Mesodermal cell (in vitro differentiated cells): ENCODE measurements around the gene VWF.
A peak's percentile ranks its signal among the peaks of the same experiment; 100 is the strongest.
"Not testable (repeated sequence)": the region's sequence is repeated elsewhere in the genome, so short reads cannot be mapped to it uniquely, and the experiment has no call there.

Source experiments
- H3K27ac ChIP-seq: 2 replicates; pipeline ENCODE4 v1.7.0; 2013; ENCODE audit warnings: mild to moderate bottlenecking, low read depth, low read length, moderate library complexity; ENCODE audit not compliant: severe bottlenecking
- H3K36me3 ChIP-seq: 2 replicates; pipeline ENCODE4 v1.7.1; 2013; ENCODE audit warnings: mild to moderate bottlenecking, low read length, moderate library complexity; ENCODE audit not compliant: control insufficient read depth, insufficient read depth
- H3K4me1 ChIP-seq: one replicate; pipeline ENCODE4 v1.7.1; 2013; ENCODE audit warnings: mild to moderate bottlenecking, low read length; ENCODE audit not compliant: insufficient read depth, control insufficient read depth, poor library complexity, severe bottlenecking
- H3K4me3 ChIP-seq: 2 replicates; pipeline ENCODE4 v1.7.0; 2013; ENCODE audit warnings: low read length, control low read depth, mild to moderate bottlenecking; ENCODE audit not compliant: insufficient read depth, poor library complexity, severe bottlenecking; ENCODE audit errors: extremely low read depth
- H3K9me3 ChIP-seq: 2 replicates; pipeline ENCODE4 v1.7.1; 2013; ENCODE audit warnings: mild to moderate bottlenecking, low read length, moderate library complexity; ENCODE audit not compliant: control insufficient read depth
- WGBS, 2 experiments: methylation state at CpG; one replicate each; pipeline ENCODE4 v1.1.5; 2013; ENCODE audit warnings: missing lambda C conversion rate in 2 of 2; ENCODE audit not compliant: insufficient coverage in 2 of 2; 5-methylcytosine and 5-hydroxymethylcytosine counted together

Gene VWF

DNA sequence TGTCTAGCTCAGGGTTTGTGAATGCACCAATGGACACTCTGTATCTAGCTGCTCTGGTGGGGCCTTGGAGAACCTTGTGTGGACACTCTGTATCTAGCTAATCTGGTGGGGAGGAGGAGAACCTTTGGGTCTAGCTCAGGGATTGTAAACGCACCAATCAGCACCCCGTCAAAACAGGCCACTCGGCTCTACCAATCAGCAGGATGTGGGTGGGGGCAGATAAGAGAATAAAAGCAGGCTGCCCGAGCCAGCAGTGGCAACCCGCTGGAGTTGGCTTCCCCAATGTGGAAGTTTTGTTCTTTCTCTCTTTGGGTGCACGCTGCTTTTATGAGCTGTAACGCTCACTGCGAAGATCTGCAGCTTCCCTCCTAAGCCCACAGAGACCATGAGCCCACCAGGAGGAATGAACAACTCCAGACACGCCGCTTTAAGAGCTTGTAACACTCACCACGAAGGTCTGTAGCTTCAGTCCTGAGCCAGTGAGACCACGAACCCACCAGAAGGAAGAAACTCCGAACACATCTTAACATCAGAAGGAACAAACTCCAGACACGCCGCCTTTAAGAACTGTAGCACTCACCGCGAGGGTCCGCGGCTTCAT is 35.7 kb upstream of the VWF start:
- H3K27ac ChIP-seq, H3K36me3 ChIP-seq, H3K9me3 ChIP-seq, H3K4me3 ChIP-seq: not testable (repeated sequence)
- 94 to 95% methylated on average over 18 to 19 of the region's 19 CpGs for WGBS, 2 experiments
- peaks cover 28% of the 10 kb centered on the region for H3K4me1 ChIP-seq

DNA sequence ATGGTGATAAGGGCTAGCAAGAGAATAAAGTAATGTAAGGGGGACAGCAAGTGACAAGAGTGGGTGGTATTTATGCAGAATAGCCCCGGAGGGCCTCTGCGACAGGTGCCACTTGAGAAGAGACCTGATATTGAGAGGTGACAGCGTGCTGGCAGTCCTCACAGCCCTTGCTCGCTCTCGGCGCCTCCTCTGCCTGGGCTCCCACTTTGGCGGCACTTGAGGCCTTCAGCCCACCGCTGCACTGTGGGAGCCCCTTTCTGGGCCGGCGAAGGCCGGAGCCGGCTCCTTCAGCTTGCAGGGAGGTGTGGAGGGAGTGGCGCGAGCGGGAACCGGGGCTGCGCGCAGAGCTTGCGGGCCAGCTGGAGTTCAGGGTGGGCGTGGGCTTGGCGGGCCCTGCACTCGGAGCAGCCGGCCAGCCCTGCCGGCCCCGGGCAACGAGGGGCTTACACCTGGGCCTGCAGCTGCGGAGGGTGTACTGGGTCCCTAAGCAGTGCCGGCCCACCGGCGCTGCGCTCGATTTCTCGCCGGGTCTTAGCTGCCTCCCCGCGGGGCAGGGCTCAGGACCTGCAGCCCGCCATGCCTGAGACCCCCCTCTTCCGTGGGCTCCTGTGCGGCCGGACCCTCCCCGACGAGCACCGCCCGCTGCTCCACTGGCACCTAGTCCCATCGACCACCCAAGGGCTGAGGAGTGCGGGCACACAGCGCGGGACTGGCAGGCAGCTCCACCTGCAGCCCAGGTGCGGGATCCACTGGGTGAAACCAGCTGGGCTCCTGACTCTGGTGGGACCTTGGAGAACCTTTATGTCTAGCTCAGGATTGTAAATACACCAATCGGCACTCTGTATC is 34.9 kb upstream of the VWF start:
- not testable (repeated sequence) for H3K9me3 ChIP-seq, H3K36me3 ChIP-seq, H3K4me3 ChIP-seq
- Histone ChIP-seq H3K4me1 (peaks cover 28% of the 10 kb centered on the region), H3K27ac (peak overlapping the region; percentile 62)
- WGBS, 2 experiments = 95 to 97% methylated on average over 43 to 46 of the region's 50 CpGs

DNA sequence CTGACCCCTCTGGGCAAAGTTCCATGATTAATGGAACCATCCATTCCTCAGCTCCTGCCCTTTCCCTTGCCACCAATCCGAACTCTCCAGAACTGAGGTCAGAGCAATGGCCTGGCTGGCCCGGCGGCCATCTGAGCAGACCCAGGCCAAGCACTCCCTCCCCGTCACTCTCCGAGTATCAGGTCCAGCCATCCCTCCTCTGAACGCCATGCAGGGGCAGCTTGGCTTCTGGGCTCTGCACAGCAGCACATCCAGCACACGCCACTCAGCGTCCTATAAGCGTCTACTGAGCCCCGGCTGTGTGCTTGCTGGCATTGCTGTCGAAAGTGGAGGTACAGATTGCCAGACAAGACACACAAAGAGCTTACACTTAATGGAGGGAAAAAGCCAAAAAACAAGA is 34.3 kb upstream of the VWF start:
- H3K4me1 ChIP-seq = peaks cover 26% of the 10 kb centered on the region
- H3K9me3 ChIP-seq = no peaks in the 10 kb centered on the region
- peak overlapping the region; percentile 62 for H3K27ac ChIP-seq
- no peaks in the 10 kb centered on the region for H3K36me3 ChIP-seq
- 89 to 95% methylated on average over 9 to 11 of the region's 11 CpGs for WGBS, 2 experiments
- H3K4me3 ChIP-seq = no peak overlapping the region

DNA sequence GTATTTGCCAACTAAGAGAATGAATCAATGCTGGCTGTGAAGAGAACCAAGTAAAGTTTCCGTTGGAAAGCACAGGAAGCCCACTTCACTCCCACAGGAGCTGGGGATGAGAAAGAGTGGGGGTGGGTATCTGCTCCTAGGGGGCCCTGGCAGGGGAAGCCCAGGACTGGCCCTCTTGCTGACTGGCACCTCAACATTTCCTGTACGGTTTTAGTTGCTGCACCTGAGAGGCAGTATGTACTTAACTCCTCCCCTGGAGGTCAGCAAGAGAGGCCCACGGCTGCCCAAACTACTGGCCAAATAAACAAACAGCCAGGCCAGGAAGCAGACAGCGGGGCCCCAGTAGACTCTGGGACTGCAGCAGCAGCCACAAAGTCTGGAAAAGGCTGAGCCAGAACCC is 33.8 kb upstream of the VWF start:
- WGBS, 2 experiments = 61% methylated on average over 3 of the region's 4 CpGs
- peak overlapping the region; percentile 62 for H3K27ac ChIP-seq

DNA sequence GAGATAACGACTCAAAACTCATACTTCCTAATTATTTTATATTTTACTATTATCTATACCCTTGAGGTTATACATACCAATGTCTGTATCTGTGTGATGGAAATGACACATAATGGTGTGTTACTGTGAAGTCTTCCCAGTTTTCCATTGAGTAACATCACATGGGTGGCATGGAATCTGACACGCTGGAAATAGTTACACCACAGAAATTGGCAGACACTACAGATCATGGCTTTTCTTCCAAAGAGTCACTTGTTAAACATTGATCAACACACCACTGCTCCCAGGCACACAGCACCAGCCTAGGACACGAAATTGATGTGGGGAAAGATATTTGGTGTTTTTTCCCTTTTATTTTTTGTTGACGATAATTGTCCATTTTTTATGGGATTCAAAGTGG is 33.0 kb upstream of the VWF start:
- WGBS, 2 experiments = 100% methylated on average over 1 of the region's 4 CpGs
- no peak overlapping the region for H3K4me3 ChIP-seq
- no peaks in the 10 kb centered on the region for H3K36me3 ChIP-seq
- H3K4me1 ChIP-seq = peaks cover 26% of the 10 kb centered on the region
- H3K27ac ChIP-seq = no peak overlapping the region
- H3K9me3 ChIP-seq = no peaks in the 10 kb centered on the region

More for the DNA sequence above, 33.8 kb upstream of the VWF start:
- Histone ChIP-seq H3K4me3 (no peak overlapping the region), H3K9me3 (no peaks in the 10 kb centered on the region), H3K36me3 (no peaks in the 10 kb centered on the region), H3K4me1 (peaks cover 26% of the 10 kb centered on the region)

DNA sequence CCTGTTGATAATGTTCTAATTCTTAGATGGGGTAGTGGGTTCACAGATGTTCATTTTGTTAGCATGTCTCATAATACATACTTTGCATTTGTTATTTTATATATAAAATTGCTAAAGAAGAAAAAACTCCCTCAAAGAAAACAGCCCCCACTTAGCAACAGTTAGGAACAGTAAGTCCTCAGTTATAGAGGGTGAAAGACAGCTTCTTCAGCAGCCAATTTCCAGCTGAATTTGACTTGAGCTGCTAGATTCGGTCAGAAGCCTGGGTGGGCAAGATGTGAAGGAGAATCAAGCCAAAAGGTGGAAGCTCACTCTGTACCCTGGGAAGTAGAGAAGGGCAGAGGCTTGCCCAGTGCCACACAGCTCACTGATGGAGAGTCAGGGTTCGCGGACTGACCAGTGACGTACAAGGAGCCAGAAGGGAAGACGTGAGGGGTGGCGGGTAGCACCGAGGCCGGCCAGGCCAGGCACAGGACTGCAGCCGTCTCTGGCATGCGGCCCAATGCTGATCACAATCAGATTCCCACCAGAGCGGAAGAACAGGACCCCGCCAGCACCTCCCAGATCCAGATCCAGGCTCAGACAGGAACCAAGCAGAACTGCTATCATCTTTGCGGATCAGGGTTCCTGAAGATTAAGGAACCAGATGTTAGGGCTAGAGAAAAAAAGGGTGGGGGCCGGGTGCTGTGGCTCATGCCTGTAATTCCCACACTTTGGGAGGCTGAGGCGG is 30.4 kb upstream of the VWF start:
- H3K4me1 ChIP-seq = peaks cover 15% of the 10 kb centered on the region
- H3K27ac ChIP-seq = peak overlapping the region; percentile 49
- no peaks in the 10 kb centered on the region for H3K9me3 ChIP-seq
- WGBS, 2 experiments = 90 to 93% methylated on average over 14 to 15 of the region's 15 CpGs
- H3K36me3 ChIP-seq = no peaks in the 10 kb centered on the region
- H3K4me3 ChIP-seq = no peak overlapping the region

DNA sequence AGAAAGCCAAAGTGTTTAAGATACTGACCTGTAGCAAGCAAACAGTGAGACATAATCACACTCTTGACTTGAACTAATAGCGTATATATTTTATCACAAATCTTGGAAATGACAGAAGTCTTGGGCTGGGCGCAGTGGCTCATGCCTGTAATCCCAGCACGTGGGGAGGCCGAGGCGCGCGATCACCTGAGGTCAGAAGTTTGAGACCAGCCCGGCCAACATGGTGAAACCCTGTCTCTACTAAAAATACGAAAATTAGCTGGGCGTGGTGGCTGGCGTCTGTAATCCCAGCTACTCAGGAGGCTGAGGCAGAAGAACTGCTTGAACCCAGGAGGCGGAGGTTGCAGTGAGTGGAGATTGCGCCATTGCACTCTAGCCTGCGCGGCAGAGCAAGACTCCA is 24.3 kb upstream of the VWF start:
- WGBS, 2 experiments = 97 to 98% methylated on average over 6 of the region's 15 CpGs
- H3K27ac ChIP-seq, H3K4me3 ChIP-seq, H3K4me1 ChIP-seq, H3K9me3 ChIP-seq, H3K36me3 ChIP-seq: not testable (repeated sequence)

DNA sequence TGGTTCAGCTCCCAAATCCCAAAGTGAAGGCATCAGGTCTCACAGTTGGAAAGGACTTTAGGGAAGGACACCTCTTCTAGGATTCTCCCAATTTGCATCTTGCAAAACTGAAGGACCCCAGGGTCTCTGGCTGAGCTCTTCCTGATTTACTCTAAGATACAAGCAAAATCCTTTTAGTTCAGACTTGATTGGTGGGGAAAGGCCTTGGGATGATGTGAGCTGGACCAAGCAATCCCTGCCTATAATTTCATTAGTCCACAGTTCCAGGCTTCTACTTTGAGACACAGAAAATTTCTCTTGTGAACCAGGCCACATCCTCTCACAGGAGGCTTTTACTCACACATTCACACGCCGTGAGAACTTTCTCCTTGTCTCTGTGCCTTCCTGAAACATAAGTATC is 23.6 kb upstream of the VWF start:
- no peaks in the 10 kb centered on the region for H3K9me3 ChIP-seq

DNA sequence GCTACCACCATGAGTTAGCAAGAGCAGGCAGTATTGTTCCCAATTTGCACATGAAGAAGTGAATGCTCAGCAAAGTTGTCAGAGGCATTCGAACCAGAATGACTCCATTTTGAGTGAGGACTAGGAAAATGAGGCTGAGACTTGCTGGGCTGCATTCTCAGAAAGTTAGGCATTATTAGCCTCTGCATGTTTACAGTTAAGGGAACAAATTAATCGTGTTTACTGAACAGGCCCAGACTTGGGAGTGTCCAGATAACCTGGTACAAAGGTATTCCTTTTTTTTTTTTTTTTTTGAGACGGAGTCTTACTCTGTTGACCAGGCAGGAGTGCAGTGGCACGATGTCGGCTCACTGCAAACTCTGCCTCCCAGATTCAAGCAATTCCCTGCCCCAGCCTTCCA is 22.5 kb upstream of the VWF start:
- Histone ChIP-seq H3K4me3 (no peak overlapping the region), H3K27ac (no peak overlapping the region), H3K9me3 (no peaks in the 10 kb centered on the region), H3K4me1 (no peaks in the 10 kb centered on the region), H3K36me3 (no peaks in the 10 kb centered on the region)
- 86% methylated on average over 1 of the region's 5 CpGs; no CpG with 5 or more reads in 1 of the 2 experiments for whole genome bisulfite sequencing, 2 experiments

More for the DNA sequence above, 23.6 kb upstream of the VWF start:
- no CpG with 5 or more reads among the region's 2 CpGs for WGBS, 2 experiments
- Histone ChIP-seq H3K4me1 (no peaks in the 10 kb centered on the region), H3K27ac (no peak overlapping the region), H3K36me3 (no peaks in the 10 kb centered on the region), H3K4me3 (no peak overlapping the region)

DNA sequence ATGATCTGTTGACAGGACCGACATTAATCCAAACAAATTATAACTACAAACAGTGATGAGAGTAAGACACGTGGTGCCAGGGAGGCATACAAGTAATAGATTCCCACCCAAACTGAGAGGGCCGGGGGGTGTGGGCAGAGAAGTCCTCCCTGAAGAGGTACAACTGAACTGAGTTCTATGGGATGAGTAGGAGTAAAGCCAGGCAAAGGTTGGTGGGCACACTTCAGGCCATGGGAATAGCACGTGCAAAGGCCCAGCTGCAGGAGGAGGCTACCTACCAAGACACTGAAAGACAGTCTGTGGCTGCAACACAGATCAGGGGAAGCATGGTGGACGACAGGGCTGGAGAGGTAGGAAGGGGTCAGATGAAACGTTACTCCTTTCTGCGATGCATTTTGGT is 22.0 kb upstream of the VWF start:
- Histone ChIP-seq H3K4me1 (peaks cover 1% of the 10 kb centered on the region), H3K27ac (no peak overlapping the region), H3K9me3 (no peaks in the 10 kb centered on the region), H3K4me3 (no peak overlapping the region), H3K36me3 (no peaks in the 10 kb centered on the region)
- WGBS, 2 experiments = 92 to 100% methylated on average over 1 to 5 of the region's 7 CpGs
